Neuronal stem cell (in vitro differentiated cells): Measurements from ENCODE around the gene SLC10A4.

Experiments used
- DNase-seq: peaks from one replicate; pipeline ENCODE4 v3.0.0-alpha.2; 2013; ENCODE audit warnings: low spot score
- H2AFZ ChIP-seq: one replicate; pipeline ENCODE4 v1.6.1; 2013; ENCODE audit warnings: mild to moderate bottlenecking, low read length, inconsistent platforms
- H2AK5ac ChIP-seq: 2 replicates; pipeline ENCODE4 v1.6.1; 2013; ENCODE audit warnings: low read depth, mild to moderate bottlenecking, inconsistent platforms, low read length, moderate library complexity, mixed read lengths
- H2BK120ac ChIP-seq: 2 replicates; pipeline ENCODE4 v1.6.1; 2013; ENCODE audit warnings: low read depth, mild to moderate bottlenecking, inconsistent platforms, low read length, moderate library complexity, mixed read lengths
- H2BK12ac ChIP-seq: one replicate; pipeline ENCODE4 v1.6.1; 2013; ENCODE audit warnings: low read length, inconsistent platforms
- H2BK15ac ChIP-seq: 2 replicates; pipeline ENCODE4 v1.6.1; 2013; ENCODE audit warnings: mild to moderate bottlenecking, low read length, inconsistent platforms, mixed read lengths
- H2BK5ac ChIP-seq: one replicate; pipeline ENCODE4 v1.6.1; 2013; ENCODE audit warnings: inconsistent platforms, mild to moderate bottlenecking, low read length, moderate library complexity
- H3K14ac ChIP-seq: one replicate; pipeline ENCODE4 v1.6.1; 2013; ENCODE audit warnings: low read length, inconsistent platforms
- H3K18ac ChIP-seq: 2 replicates; pipeline ENCODE4 v1.6.1; 2013; ENCODE audit warnings: low read length, inconsistent platforms
- H3K23ac ChIP-seq: 2 replicates; pipeline ENCODE4 v1.6.1; 2013; ENCODE audit warnings: low read depth, mild to moderate bottlenecking, mixed read lengths, low read length, inconsistent platforms; ENCODE audit not compliant: poor library complexity
- H3K27ac ChIP-seq: replicated peaks from 3 replicates; pipeline ENCODE4 v1.5.1; 2013; ENCODE audit warnings: low read length, inconsistent platforms
- H3K27me3 ChIP-seq, 3 experiments: 2 replicates each; pipeline ENCODE4 v1.6.1; 2013; ENCODE audit warnings: low read length in 3 of 3, mild to moderate bottlenecking in 2 of 3, inconsistent platforms in 1 of 3, low read depth in 1 of 3, mixed read lengths in 1 of 3, moderate library complexity in 1 of 3; ENCODE audit not compliant: control insufficient read depth in 3 of 3, insufficient read depth in 3 of 3
- H3K36me3 ChIP-seq, 2 donors: replicated peaks in 1 of 2; 2 replicates each; pipeline ENCODE4 v1.6.1; 2013; ENCODE audit warnings: low read length in 2 of 2; ENCODE audit not compliant: control insufficient read depth in 2 of 2, insufficient read depth in 2 of 2
- H3K4ac ChIP-seq: 2 replicates; pipeline ENCODE4 v1.6.1; 2013; ENCODE audit warnings: inconsistent platforms, mild to moderate bottlenecking, low read length, moderate library complexity
- H3K4me1 ChIP-seq, 2 donors: 1 replicate in 1 of 2; 2 replicates in 1 of 2; pipeline ENCODE4 v1.6.1; 2013; ENCODE audit warnings: low read length in 2 of 2, low read depth in 1 of 2; ENCODE audit not compliant: control insufficient read depth in 2 of 2, insufficient read depth in 1 of 2
- H3K4me2 ChIP-seq: one replicate; pipeline ENCODE4 v1.6.1; 2013; ENCODE audit warnings: mild to moderate bottlenecking, low read length, inconsistent platforms; ENCODE audit not compliant: insufficient read depth, poor library complexity, severe bottlenecking
- H3K4me3 ChIP-seq, 2 donors: 2 replicates each; pipeline ENCODE4 v1.5.1; 2013; ENCODE audit warnings: low read length in 2 of 2, mild to moderate bottlenecking in 2 of 2, inconsistent platforms in 1 of 2, moderate library complexity in 1 of 2
- H3K79me1 ChIP-seq: one replicate; pipeline ENCODE4 v1.6.1; 2013; ENCODE audit warnings: low read depth, mild to moderate bottlenecking, inconsistent platforms, low read length, moderate library complexity
- H3K9ac ChIP-seq: one replicate; pipeline ENCODE4 v1.6.1; 2013; ENCODE audit warnings: mild to moderate bottlenecking, low read depth, low read length, inconsistent platforms; ENCODE audit not compliant: poor library complexity
- H3K9me3 ChIP-seq, 2 donors: replicated peaks in 1 of 2; 2 replicates each; pipeline versions ENCODE3 to v1.6.1; 2013; ENCODE audit warnings: low read length in 2 of 2, mild to moderate bottlenecking in 2 of 2, inconsistent platforms in 1 of 2, low read depth in 1 of 2, mixed read lengths in 1 of 2, moderate library complexity in 1 of 2; ENCODE audit not compliant: control insufficient read depth in 2 of 2, insufficient read depth in 1 of 2
- H4K8ac ChIP-seq: one replicate; pipeline ENCODE4 v1.6.1; 2013; ENCODE audit warnings: low read depth, mild to moderate bottlenecking, inconsistent platforms, low read length, moderate library complexity
- H4K91ac ChIP-seq: one replicate; pipeline ENCODE4 v1.6.1; 2013; ENCODE audit warnings: low read length, low read depth, mild to moderate bottlenecking, inconsistent platforms; ENCODE audit not compliant: poor library complexity
- WGBS, 2 donors: extraction: QIAGEN DNeasy Blood & Tissue Kit; methylation state at CpG; one replicate each; pipeline ENCODE4 v1.1.7; 2013; ENCODE audit warnings: missing lambda C conversion rate in 2 of 2, mixed read lengths in 1 of 2; ENCODE audit not compliant: insufficient read length in 2 of 2, insufficient replicate concordance in 1 of 2; ENCODE audit errors: extremely low coverage in 2 of 2; 5-methylcytosine and 5-hydroxymethylcytosine counted together

Gene SLC10A4

GRCh38 chr4:48503233-48504025 is 20.3 kb downstream of the SLC10A4 start:
- Histone ChIP-seq H2BK12ac (no peak overlapping the region), H2BK120ac (no peak overlapping the region), H3K4me1 (peaks cover 0 to 4% of the 10 kb centered on the region in 2 donors), H4K91ac (no peak overlapping the region), H3K4ac (no peak overlapping the region), H3K9me3 (no peaks in the 10 kb centered on the region), H3K27me3 (no peaks in the 10 kb centered on the region), H2BK15ac (no peak overlapping the region), H4K8ac (no peak overlapping the region), H3K36me3 (peaks cover 0 to 95% of the 10 kb centered on the region in 2 donors), H3K4me2 (no peak overlapping the region), H3K27ac (no peak overlapping the region), H3K14ac (no peak overlapping the region), H2AK5ac (no peak overlapping the region), H3K23ac (no peak overlapping the region), H3K18ac (no peak overlapping the region), H3K79me1 (no peaks in the 10 kb centered on the region), H2BK5ac (no peak overlapping the region), H2AFZ (no peak overlapping the region), H3K4me3 (no peak overlapping the region), H3K9ac (no peak overlapping the region)
- no peak for DNase-seq
- WGBS, 2 donors: no CpG with 5 or more reads among the region's 4 CpGs

DNA sequence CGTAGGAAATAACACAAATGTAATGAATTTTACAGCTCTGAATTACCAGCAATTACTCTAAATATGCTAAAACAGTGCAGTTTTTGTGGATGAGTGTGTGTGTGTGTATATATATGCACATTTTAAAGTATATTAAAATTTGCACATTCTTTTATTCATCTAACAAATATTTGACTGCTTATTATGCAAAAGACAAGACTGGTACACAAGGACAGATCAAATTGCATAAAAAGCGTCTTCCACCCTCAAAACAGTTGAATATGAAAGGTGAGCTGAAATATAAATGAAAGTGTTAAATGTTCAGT is 20.8 kb downstream of the SLC10A4 start:
- H3K18ac ChIP-seq: no peak overlapping the region
- H2AK5ac ChIP-seq: no peak overlapping the region
- H2BK5ac ChIP-seq: no peak overlapping the region
- no peak overlapping the region for H2BK120ac ChIP-seq
- H2AFZ ChIP-seq: no peak overlapping the region
- no peak overlapping the region for H3K9ac ChIP-seq
- H3K14ac ChIP-seq: no peak overlapping the region
- H3K27me3 ChIP-seq: no peaks in the 10 kb centered on the region
- WGBS, 2 donors: no CpG with 5 or more reads among the region's 2 CpGs
- no peaks in the 10 kb centered on the region for H3K79me1 ChIP-seq
- H3K4me3 ChIP-seq: no peak overlapping the region
- no peak overlapping the region for H3K27ac ChIP-seq
- no peak overlapping the region for H2BK12ac ChIP-seq
- no peak overlapping the region for H3K4me2 ChIP-seq
- H3K4me1 ChIP-seq: peaks cover 0 to 2% of the 10 kb centered on the region in 2 donors
- DNase-seq: no peak
- no peak overlapping the region for H3K4ac ChIP-seq
- no peaks in the 10 kb centered on the region for H3K9me3 ChIP-seq
- no peak overlapping the region for H4K91ac ChIP-seq
- no peak overlapping the region for H4K8ac ChIP-seq
- no peak overlapping the region for H2BK15ac ChIP-seq
- H3K23ac ChIP-seq: no peak overlapping the region
- H3K36me3 ChIP-seq: peaks cover 3 to 95% of the 10 kb centered on the region in 2 donors

GRCh38 chr4:48504352-48504751 is 21.2 kb downstream of the SLC10A4 start:
- Histone ChIP-seq H2BK120ac (no peak overlapping the region), H4K91ac (no peak overlapping the region), H3K18ac (no peak overlapping the region), H3K4me2 (no peak overlapping the region), H3K4ac (no peak overlapping the region), H3K79me1 (no peaks in the 10 kb centered on the region), H3K14ac (no peak overlapping the region), H2BK5ac (no peak overlapping the region), H3K27me3 (no peaks in the 10 kb centered on the region), H3K9ac (no peak overlapping the region), H2BK15ac (no peak overlapping the region), H3K4me1 (peaks cover 0 to under 1% of the 10 kb centered on the region in 2 donors), H3K27ac (no peak overlapping the region), H3K9me3 (no peaks in the 10 kb centered on the region), H2AK5ac (no peak overlapping the region), H3K36me3 (peaks cover 3 to 95% of the 10 kb centered on the region in 2 donors), H4K8ac (no peak overlapping the region), H2AFZ (no peak overlapping the region), H2BK12ac (no peak overlapping the region), H3K4me3 (no peak overlapping the region), H3K23ac (no peak overlapping the region)
- no peak for DNase-seq
- no CpG with 5 or more reads among the region's 1 CpG for WGBS, 2 donors

- Histone ChIP-seq H3K36me3 (peaks cover 10 to 95% of the 10 kb centered on the region in 2 donors), H4K91ac (no peak overlapping the region), H3K27me3 (no peaks in the 10 kb centered on the region), H3K79me1 (no peaks in the 10 kb centered on the region), H2AK5ac (no peak overlapping the region), H3K4me3 (no peak overlapping the region), H3K23ac (no peak overlapping the region), H3K4me1 (no peaks in the 10 kb centered on the region), H4K8ac (no peak overlapping the region), H3K27ac (no peak overlapping the region), H2AFZ (no peak overlapping the region), H3K18ac (no peak overlapping the region), H3K14ac (no peak overlapping the region), H3K9me3 (no peaks in the 10 kb centered on the region), H2BK5ac (no peak overlapping the region), H2BK120ac (no peak overlapping the region), H3K4me2 (no peak overlapping the region), H3K9ac (no peak overlapping the region), H3K4ac (no peak overlapping the region), H2BK12ac (no peak overlapping the region), H2BK15ac (no peak overlapping the region)
- no peak for DNase-seq
- WGBS, 2 donors: no CpG with 5 or more reads among the region's 2 CpGs
Observed at GRCh38 chr4:48506716-48507115, 23.6 kb downstream of the SLC10A4 start.
